ENCODE data around the gene LCE1B.

The LCE1B gene

DNA sequence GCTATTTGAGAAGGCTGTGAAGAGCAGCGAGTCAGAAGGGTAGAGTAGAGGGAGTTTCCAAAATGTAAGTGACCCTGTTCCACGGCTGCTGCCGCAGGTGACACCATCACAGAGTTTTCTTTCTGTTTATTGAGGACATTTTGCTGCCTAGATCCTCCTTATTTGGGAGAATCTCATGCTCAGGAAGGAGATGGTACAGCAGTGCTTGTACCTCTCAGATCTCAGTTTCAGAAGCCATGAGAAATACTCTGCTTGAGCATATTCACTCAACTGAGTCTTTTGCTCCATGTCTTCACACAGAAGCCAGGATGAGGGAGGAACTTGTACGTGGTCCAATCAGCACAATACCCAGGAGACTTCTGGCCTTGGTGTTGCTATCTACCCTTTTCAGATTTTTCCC lies 49.6 kb downstream of the LCE1B start:
- Histone ChIP-seq H3K9ac (ENCODE audit: low read length) (no peak overlapping the region), H3K4me3 (ENCODE audit: low read depth in 1 of 2, low read length in 2 of 2) (no peak overlapping the region), H3K27ac (ENCODE audit: low read depth, low read length) (no peak overlapping the region), H3K27me3 (ENCODE audit: control insufficient read depth in 1 of 2, insufficient read depth in 2 of 2, low read length in 2 of 2) (no peaks in the 10 kb centered on the region), H3K36me3 (ENCODE audit: insufficient read depth, low read length) (no peaks in the 10 kb centered on the region), H3K9me3 (ENCODE audit: low read length) (no peaks in the 10 kb centered on the region), H3K4me1 (ENCODE audit: insufficient read depth, low read length) (no peaks in the 10 kb centered on the region)
